Thymus (tissue), 11 donors: Measurements from ENCODE around the gene CFAP410. TPM values are rescaled to one million over a fixed set of nuclear protein-coding genes. Genes with fewer than 3 reads are reported as not detected.

Source experiments
- DNase-seq, 9 donors: peaks; one replicate each; pipeline ENCODE4 v3.0.0-alpha.2; 2013; ENCODE audit warnings: low spot score in 9 of 9, low read depth in 6 of 9, missing footprints in 1 of 9
- H3K27ac ChIP-seq, 2 donors: one replicate each; pipeline ENCODE4 v1.5.1; 2013; ENCODE audit warnings: control low read depth in 1 of 2, low read depth in 1 of 2, low read length in 1 of 2, mild to moderate bottlenecking in 1 of 2, moderate library complexity in 1 of 2
- H3K27me3 ChIP-seq, 2 donors: one replicate each; pipeline ENCODE4 v1.5.1; 2013; ENCODE audit warnings: low read length in 1 of 2; ENCODE audit not compliant: control insufficient read depth in 2 of 2, insufficient read depth in 1 of 2
- H3K36me3 ChIP-seq, 2 donors: one replicate each; pipeline ENCODE4 v1.5.1; 2013; ENCODE audit warnings: low read length in 1 of 2, mild to moderate bottlenecking in 1 of 2, moderate library complexity in 1 of 2; ENCODE audit not compliant: control insufficient read depth in 2 of 2, insufficient read depth in 2 of 2
- H3K4me1 ChIP-seq, 2 donors: one replicate each; pipeline ENCODE4 v1.5.1; 2013; ENCODE audit warnings: low read length in 2 of 2; ENCODE audit not compliant: control insufficient read depth in 2 of 2, insufficient read depth in 2 of 2
- H3K4me3 ChIP-seq, 2 donors: one replicate each; pipeline ENCODE4 v1.5.1; 2013; ENCODE audit warnings: low read length in 2 of 2, control low read depth in 1 of 2, mild to moderate bottlenecking in 1 of 2
- H3K9me3 ChIP-seq, 2 donors: one replicate each; pipeline ENCODE4 v1.5.1; 2013; ENCODE audit warnings: low read length in 1 of 2, mild to moderate bottlenecking in 1 of 2; ENCODE audit not compliant: control insufficient read depth in 2 of 2, insufficient read depth in 1 of 2
- WGBS: extraction: QIAGEN DNeasy Blood & Tissue Kit; methylation state at CpG from one replicate; pipeline ENCODE4 v1.1.7; 2013; 5-methylcytosine and 5-hydroxymethylcytosine counted together
- polyA plus RNA-seq: library from polyadenylated mRNA; stranded (reverse); fragments of 200-250 nt; gene quantifications from one replicate; pipeline ENCODE4 v1.2.3, GENCODE V29; 2013
- total RNA-seq: library from RNA; stranded (reverse); fragments of 120-200 nt; gene quantifications from one replicate; pipeline ENCODE4 v1.2.4, GENCODE V29; 2013
- donor health status: healthy.

CFAP410 gene
- total and polyA plus RNA-seq, 2 donors = 15.3 to 62.5 TPM

DNA sequence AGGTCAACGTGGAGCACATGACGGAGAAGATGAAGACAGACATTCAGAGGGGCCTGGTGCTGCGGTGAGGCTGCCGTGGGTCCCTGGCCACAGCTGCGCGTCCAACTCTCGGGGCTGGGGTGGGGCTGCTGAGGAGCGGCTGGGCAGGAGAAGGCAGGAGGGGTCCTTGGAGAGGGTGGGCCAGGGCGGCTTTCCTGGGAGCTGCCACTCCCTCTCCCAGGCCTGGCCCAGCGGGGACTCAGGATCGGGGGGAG, 14.4 kb downstream of the CFAP410 start:
- Histone ChIP-seq H3K4me3 (no peak overlapping the region), H3K36me3 (peaks cover 32 to 70% of the 10 kb centered on the region in 2 donors), H3K4me1 (no peaks in the 10 kb centered on the region), H3K27ac (no peak overlapping the region), H3K27me3 (no peaks in the 10 kb centered on the region), H3K9me3 (no peaks in the 10 kb centered on the region)
- DNase-seq = no peak
- 97% methylated on average over 11 of the region's 11 CpGs for WGBS

DNA sequence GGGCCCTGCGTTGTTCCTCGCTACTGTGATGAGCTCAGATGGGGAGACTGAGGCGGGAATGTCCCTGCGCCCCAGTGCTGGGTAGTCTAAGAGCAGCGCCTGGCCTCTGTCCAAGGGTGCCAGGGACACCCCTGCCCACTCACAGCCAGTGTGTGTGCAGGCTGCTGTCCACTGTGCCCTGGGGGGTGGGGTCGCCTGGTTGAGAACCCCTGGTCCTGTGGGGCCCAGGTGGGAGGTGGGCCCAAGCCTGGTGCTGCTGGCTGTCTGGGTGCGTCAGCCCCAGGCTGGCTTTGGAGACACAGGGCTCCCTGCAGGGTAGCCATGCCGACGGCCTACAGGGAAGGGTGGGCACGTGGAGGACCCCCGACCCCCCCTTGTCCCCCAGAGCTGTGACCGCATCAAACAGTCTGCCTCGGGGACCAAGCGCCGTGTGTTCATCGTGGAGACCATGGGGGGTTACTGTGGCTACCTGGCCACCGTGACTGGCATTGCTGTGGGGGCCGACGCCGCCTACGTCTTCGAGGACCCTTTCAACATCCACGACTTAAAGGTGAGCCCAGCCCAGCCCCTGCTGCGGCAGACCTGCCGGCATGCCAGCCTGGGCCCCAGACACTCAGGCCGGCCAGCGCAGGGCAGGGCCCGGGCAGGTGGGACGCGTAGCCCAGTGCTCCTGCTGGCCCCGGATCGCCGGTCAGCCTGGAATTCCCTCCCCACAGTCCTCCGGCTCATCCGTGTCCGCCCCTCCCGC, 14.9 kb downstream of the CFAP410 start:
- 97% methylated on average over 37 of the region's 37 CpGs for WGBS
- H3K9me3 ChIP-seq = no peaks in the 10 kb centered on the region
- H3K36me3 ChIP-seq = peaks cover 34 to 75% of the 10 kb centered on the region in 2 donors
- H3K4me3 ChIP-seq = no peak overlapping the region
- DNase-seq = no peak
- H3K4me1 ChIP-seq = no peaks in the 10 kb centered on the region
- no peak overlapping the region for H3K27ac ChIP-seq
- no peaks in the 10 kb centered on the region for H3K27me3 ChIP-seq

DNA sequence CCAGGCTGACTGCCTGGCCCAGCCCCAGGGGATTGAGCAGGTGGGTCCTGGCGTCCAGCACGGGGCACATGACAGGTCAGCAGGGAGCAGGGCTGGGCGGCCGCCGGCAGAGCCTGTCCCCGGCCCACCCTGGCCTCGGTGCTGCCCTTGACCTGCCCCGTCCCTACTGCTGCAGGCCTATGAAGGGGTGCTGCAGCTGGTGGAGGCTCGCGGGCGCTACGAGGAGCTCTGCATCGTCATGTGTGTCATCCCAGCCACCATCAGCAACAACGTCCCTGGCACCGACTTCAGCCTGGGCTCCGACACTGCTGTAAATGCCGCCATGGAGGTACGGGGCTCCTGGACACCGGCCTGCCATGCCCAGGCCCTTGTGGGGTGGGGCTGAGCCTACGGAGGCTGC, 15.6 kb downstream of the CFAP410 start:
- Histone ChIP-seq H3K9me3 (no peaks in the 10 kb centered on the region), H3K27ac (no peak overlapping the region), H3K4me3 (no peak overlapping the region), H3K4me1 (no peaks in the 10 kb centered on the region), H3K36me3 (peaks cover 34 to 82% of the 10 kb centered on the region in 2 donors), H3K27me3 (no peaks in the 10 kb centered on the region)
- WGBS = 92% methylated on average over 20 of the region's 20 CpGs
- no peak for DNase-seq

DNA sequence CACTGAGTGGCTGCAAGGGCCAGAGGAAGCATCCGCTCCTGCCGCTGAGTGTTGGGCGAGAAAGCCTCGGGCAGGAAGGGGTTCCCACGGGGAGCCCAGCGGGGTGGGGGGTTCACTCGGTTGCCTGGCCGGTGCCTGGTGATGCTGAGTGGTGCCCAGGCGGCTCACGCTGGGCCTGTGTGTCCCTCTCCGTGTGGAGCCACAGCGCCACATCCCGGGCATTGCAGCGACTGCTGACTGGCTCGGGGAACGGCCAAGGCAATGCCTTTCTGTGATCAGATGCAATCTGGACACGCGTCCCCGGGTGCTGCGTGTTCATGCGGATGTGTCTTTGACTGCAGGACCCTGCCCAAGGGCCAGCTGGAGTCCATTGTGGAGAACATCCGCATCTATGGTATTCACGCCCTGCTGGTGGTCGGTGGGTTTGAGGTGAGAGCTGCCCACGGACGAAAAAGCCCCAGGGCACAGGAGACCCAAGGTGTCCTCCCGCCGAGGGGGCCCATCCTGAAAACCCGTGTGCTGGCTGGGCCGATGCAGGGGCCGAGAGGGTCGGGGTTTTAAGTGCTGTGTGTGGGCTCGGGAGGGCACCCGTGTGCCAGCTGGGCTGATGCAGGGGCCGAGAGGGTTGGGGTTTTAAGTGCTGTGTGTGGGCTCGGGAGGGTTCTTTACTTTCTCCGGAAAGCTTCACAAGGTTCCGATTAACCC, 16.4 kb downstream of the CFAP410 start:
- Histone ChIP-seq H3K9me3 (no peaks in the 10 kb centered on the region), H3K27me3 (no peaks in the 10 kb centered on the region), H3K4me1 (no peaks in the 10 kb centered on the region), H3K27ac (no peak overlapping the region), H3K36me3 (peaks cover 33 to 88% of the 10 kb centered on the region in 2 donors), H3K4me3 (no peak overlapping the region)
- WGBS = 97% methylated on average over 38 of the region's 38 CpGs
- DNase-seq = no peak

DNA sequence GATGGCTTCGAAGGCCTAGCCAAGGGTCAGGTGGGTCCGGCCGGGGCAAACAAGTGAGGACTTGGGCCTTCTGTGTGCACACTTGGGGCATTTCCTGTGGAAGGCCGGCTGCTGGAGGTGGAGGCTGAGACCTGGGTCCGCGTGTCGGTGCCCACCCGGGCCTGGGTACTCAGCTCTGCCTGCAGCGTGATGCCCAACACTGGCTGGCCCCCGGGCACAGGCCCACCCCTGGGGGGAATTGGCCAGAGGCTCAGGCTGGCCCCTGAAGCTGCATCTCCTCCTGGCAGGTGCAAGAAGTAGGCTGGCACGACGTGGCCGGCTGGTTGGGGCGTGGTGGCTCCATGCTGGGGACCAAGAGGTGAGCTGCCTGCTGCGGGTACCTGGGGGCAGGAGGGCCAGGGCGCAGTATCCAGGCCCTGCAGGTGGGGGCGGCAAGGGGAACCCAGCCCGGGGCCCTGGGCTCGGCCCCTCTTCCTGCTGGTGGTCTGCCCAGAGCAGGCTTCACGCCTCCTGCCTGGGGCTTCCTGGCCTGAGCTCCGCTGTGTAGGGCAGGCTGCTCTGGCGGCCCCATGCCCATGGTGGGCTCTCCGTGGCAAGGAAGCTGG, 17.2 kb downstream of the CFAP410 start:
- H3K4me1 ChIP-seq = no peaks in the 10 kb centered on the region
- H3K9me3 ChIP-seq = no peaks in the 10 kb centered on the region
- no peak overlapping the region for H3K27ac ChIP-seq
- no peak for DNase-seq
- peaks cover 25 to 92% of the 10 kb centered on the region in 2 donors for H3K36me3 ChIP-seq
- no peak overlapping the region for H3K4me3 ChIP-seq
- H3K27me3 ChIP-seq = no peaks in the 10 kb centered on the region
- WGBS = 98% methylated on average over 23 of the region's 23 CpGs

DNA sequence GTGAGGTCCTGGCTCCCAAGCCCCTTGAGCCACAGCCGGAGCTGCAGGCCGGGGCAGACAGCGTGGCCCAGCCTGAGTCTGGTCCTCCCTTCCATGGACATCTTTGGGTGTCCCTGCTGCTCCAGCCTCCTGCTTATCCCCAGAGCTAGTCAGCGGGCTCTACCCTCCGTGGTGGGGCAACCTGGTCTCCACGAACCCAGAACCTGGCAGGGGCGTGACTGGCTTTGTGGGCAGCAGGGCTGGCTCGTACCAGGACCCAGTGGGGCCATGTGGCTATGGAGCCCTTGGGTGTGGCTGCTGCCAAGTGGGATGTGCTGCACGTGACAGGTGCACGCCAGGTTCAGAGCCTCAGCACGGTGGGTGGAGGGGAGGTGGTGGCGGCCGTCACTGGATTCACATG, 18.3 kb downstream of the CFAP410 start:
- no peak overlapping the region for H3K4me3 ChIP-seq
- WGBS = 97% methylated on average over 13 of the region's 13 CpGs

DNA sequence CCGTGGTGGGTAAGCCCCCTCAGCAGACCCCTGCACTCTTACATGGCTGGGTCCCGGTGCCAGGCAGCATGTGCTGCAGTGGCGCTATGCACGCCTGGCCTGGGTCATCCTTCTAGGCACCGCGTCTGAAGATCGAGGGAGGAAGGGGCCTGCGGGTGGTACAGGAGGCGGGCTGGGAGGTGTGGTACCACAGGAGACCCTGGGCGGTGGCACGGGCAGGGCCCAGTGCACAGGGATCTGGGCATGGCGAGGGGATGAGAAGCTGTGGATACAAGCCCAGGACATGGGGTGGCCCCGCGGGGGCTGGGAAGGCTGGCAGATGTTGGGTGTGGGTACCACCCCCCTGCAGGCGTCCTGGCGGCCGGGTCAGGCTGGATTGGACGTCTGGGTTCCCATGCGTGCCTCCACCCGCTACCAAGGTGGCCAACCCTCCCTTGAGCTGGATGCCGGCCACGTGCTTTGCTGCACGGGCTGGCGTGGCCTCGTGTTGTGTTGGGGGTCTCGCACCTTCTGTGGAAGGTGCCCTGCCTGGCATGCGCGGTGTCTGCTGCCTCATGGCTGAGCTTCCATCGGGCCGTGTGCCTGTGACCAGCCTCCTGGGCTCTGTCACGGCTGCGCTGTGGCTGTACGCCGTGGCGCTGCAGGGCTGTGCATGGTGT, 19.7 kb downstream of the CFAP410 start:
- Histone ChIP-seq H3K4me3 (no peak overlapping the region), H3K27me3 (no peaks in the 10 kb centered on the region), H3K36me3 (peaks cover 16 to 89% of the 10 kb centered on the region in 2 donors), H3K4me1 (no peaks in the 10 kb centered on the region), H3K27ac (no peak overlapping the region), H3K9me3 (no peaks in the 10 kb centered on the region)
- WGBS = 98% methylated on average over 35 of the region's 35 CpGs
- DNase-seq = no peak

More for the DNA sequence above, 18.3 kb downstream of the CFAP410 start:
- Histone ChIP-seq H3K36me3 (peaks cover 21 to 90% of the 10 kb centered on the region in 2 donors), H3K27me3 (no peaks in the 10 kb centered on the region), H3K4me1 (no peaks in the 10 kb centered on the region), H3K27ac (no peak overlapping the region), H3K9me3 (no peaks in the 10 kb centered on the region)
- DNase-seq = no peak

DNA sequence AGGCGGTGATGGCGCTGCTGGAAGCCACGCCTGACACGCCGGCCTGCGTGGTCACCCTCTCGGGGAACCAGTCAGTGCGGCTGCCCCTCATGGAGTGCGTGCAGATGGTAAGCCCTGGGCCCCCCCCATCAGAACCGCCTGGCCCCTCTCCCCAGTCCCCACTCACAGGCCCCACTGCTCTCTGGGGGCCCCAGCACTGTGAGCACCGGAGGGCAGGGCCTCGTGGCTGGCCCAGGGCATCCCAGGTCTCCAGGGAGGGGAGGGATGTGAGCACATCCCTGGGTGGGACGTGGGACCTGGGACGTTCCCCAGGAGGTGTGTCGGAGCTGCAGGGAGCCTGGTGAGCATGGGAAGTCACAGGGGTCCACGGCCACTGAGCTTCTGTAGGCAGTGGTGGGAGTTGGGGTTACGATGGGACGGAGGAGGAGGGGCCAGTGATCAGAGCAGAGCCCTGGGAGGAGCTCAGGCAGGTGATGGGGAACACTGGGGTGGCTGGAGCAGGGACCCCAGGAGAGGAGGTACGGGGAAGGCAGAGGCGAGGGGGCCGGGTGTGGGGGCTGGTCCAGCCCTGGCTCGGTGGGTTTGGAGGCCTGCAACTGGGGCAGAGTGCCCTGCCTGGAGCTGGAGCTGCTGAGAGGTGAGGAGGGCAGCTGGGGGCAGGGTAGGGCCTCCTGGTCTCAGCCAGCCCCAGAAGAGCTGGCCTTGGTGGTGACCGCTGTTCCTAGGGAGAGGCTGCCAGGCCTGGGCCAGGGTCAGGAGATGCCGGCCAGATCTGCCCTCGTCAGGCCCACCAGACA, 20.5 kb downstream of the CFAP410 start:
- no peaks in the 10 kb centered on the region for H3K27me3 ChIP-seq
- no peak overlapping the region for H3K27ac ChIP-seq
- WGBS = 97% methylated on average over 25 of the region's 25 CpGs
- H3K9me3 ChIP-seq = no peaks in the 10 kb centered on the region
- H3K36me3 ChIP-seq = peaks cover 16 to 89% of the 10 kb centered on the region in 2 donors
- no peaks in the 10 kb centered on the region for H3K4me1 ChIP-seq
- no peak overlapping the region for H3K4me3 ChIP-seq
- no peak for DNase-seq
